HepG2 (cell line): ENCODE results near the gene ELL. TPM values are rescaled to one million over a fixed set of nuclear protein-coding genes. Genes with fewer than 3 reads are reported as not detected.

Experiments used
- ARHGAP35 ChIP-seq: sonication (generic); formaldehyde crosslinking; IDR thresholded peaks from 2 replicates; pipeline ENCODE4 v1.9.0; 2022; ENCODE audit warnings: mild to moderate bottlenecking, inconsistent platforms, moderate library complexity, missing genetic modification reagents, borderline replicate concordance
- BORCS8-MEF2B ChIP-seq: sonication (generic); formaldehyde crosslinking; IDR thresholded peaks from 2 replicates; pipeline ENCODE4 v1.8.0; 2022; ENCODE audit warnings: mild to moderate bottlenecking, missing genetic modification reagents
- HNF4A ChIP-seq: sonication (generic); formaldehyde crosslinking; IDR thresholded peaks from 2 replicates; pipeline ENCODE4 v1.4.0; 2020; ENCODE audit warnings: missing genetic modification reagents
- IRX3 ChIP-seq: sonication (generic); formaldehyde crosslinking; IDR thresholded peaks from 2 replicates; pipeline ENCODE4 v1.8.1; 2023; ENCODE audit warnings: mild to moderate bottlenecking, low read depth, missing genetic modification reagents, borderline replicate concordance
- JUN ChIP-seq: sonication (generic); formaldehyde crosslinking; IDR thresholded peaks from 2 replicates; pipeline ENCODE4 v1.4.0; 2020; ENCODE audit warnings: mild to moderate bottlenecking, missing genetic modification reagents
- KMT2B ChIP-seq: IDR thresholded peaks from 2 replicates; pipeline ENCODE4 v1.6.1; 2016; ENCODE audit warnings: missing genetic modification reagents, missing compliant biosample characterization
- MEIS1 ChIP-seq: sonication (generic); formaldehyde crosslinking; IDR thresholded peaks from 2 replicates; pipeline ENCODE4 v1.9.0; 2021; ENCODE audit warnings: mild to moderate bottlenecking, missing genetic modification reagents, moderate library complexity, borderline replicate concordance
- RNF2 ChIP-seq: fragments of 450-650 bp; conservative IDR thresholded peaks from 2 replicates; pipeline ENCODE4 v1.6.1; 2016; ENCODE audit warnings: low read depth
- ZBTB20 ChIP-seq: sonication (generic); formaldehyde crosslinking; IDR thresholded peaks from 2 replicates; pipeline ENCODE4 v1.8.1; 2023; ENCODE audit warnings: missing genetic modification reagents, low read depth, mild to moderate bottlenecking, borderline replicate concordance
- ZMYM3 ChIP-seq: sonication (generic); formaldehyde crosslinking; IDR thresholded peaks from 2 replicates; pipeline ENCODE4 v1.5.1; 2020; ENCODE audit warnings: mild to moderate bottlenecking, missing genetic modification reagents
- ZNF629 ChIP-seq: sonication (generic); formaldehyde crosslinking; conservative IDR thresholded peaks from 2 replicates; pipeline ENCODE4 v1.5.0; 2020; ENCODE audit warnings: missing genetic modification reagents
- polyA plus RNA-seq, 8 experiments: library from polyadenylated mRNA; depleted of rRNA in 3 of 8; stranded (reverse) in 7 of 8; unstranded in 1 of 8; fragments of >200 nt; fragmentation: Illumina TruSeq in 4 of 8; extraction: Trizol in 4 of 8; gene quantifications; 2 replicates each; pipeline versions ENCODE4 v1.2.1 to v1.2.3, GENCODE V29; 2011 to 2016; ENCODE audit warnings: low read depth in 4 of 8, missing spikeins in 1 of 8, mixed read lengths in 1 of 8; ENCODE audit not compliant: insufficient read depth in 1 of 8
- total RNA-seq, 5 experiments: library from RNA; depleted of rRNA; stranded (reverse); fragments of >200 nt; fragmentation: Illumina TruSeq; extraction: Trizol; gene quantifications; 2 replicates each; pipeline ENCODE4 v1.2.3, GENCODE V29; 2016; ENCODE audit warnings: low read depth in 1 of 5
- TF ChIP-seq, protein P1 (sequence below): sonication (generic); formaldehyde crosslinking; IDR thresholded peaks from 2 replicates; pipeline ENCODE4 v1.5.0; 2020; ENCODE audit warnings: mild to moderate bottlenecking, missing genetic modification reagents
- TF ChIP-seq, protein P2 (sequence below): sonication (generic); formaldehyde crosslinking; IDR thresholded peaks from 2 replicates; pipeline ENCODE4 v1.5.0; 2020; ENCODE audit warnings: mild to moderate bottlenecking, missing genetic modification reagents, moderate library complexity
- TF ChIP-seq, protein P3 (sequence below), 2 experiments: sonication (generic) in 1 of 2; formaldehyde crosslinking in 1 of 2; IDR thresholded peaks; 2 replicates each; pipeline versions ENCODE4 v1.4.0 to v1.6.1; 2016 to 2020; ENCODE audit warnings: borderline replicate concordance in 1 of 2, low read depth in 1 of 2, mild to moderate bottlenecking in 1 of 2, missing genetic modification reagents in 1 of 2
- TF ChIP-seq, protein P4 (sequence below): sonication (generic); formaldehyde crosslinking; IDR thresholded peaks from 2 replicates; pipeline ENCODE4 v1.8.1; 2023; ENCODE audit warnings: mild to moderate bottlenecking, missing genetic modification reagents
- TF ChIP-seq, protein P5 (sequence below): sonication (generic); formaldehyde crosslinking; IDR thresholded peaks from 2 replicates; pipeline ENCODE4 v1.9.0; 2022; ENCODE audit warnings: low read depth, missing genetic modification reagents

Gene ELL
- total and polyA plus RNA-seq, 2 of the 13 experiments (the other 11 are each of a cell fraction or from before 2014, with no cell fraction given) = 3.7 to 5.4 TPM

DNA sequence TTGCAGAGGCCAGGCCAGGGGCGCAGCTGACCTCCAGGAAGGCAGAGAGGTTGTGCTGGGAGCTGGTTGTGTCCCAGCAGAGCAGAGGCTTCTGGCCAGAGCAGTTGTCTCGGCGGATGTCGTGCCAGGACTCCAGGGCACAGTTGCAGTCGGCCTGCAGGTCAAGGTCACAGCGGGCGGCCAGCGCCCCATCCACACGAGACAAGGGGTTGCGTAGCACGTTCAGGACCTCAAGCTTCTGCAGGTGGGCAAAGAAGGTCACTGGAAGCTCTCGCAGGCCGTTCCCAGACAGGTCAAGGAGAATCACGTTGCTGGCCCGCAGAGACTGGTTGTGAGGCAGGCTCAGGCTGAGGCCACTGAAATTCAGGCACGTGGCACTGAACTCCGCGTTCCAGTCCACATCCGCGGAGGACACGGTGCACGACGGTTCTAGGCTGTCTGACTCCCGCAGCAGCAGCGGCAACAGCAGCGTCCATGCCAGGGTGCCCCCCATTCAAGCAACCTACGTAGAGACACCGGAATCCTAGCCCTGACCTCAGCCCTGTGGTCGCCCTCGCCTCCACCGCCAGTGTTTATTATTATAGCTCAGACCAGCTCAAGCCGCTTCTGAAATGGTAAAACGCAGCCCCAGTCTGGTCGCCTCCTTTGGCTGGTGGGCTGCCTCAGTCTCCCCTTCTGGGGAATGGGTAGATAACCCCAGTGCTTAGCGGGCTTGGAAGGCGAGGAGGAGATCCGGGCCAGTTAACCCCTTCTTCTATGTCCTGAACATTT lies 125.2 kb downstream of the ELL start (continued):
- TF ChIP-seq KMT2B (CRISPR knock-in tag) (0 out of 2 replicates have a peak, but pooled peaks have one; percentile 33), ZNF629 (CRISPR knock-in tag) (peak; percentile 96), RNF2 (peak; percentile 72; the same call in 1 of the 2 replicates), IRX3 (CRISPR knock-in tag) (0 out of 2 replicates have a peak, but pooled peaks have one; percentile 44), HNF4A (CRISPR knock-in tag) (peak; percentile 57; the same call in 1 of the 2 replicates), BORCS8-MEF2B (peak; percentile 54; the same call in 1 of the 2 replicates), ZBTB20 (CRISPR knock-in tag) (peak; percentile 22; the same call in 1 of the 2 replicates), ZMYM3 (0 out of 2 replicates have a peak, but pooled peaks have one; percentile 62), ARHGAP35 (CRISPR knock-in tag) (0 out of 2 replicates have a peak, but pooled peaks have one; percentile 38), JUN (CRISPR knock-in tag) (peak; percentile 55; the same call in 1 of the 2 replicates), MEIS1 (CRISPR knock-in tag) (0 out of 2 replicates have a peak, but pooled peaks have one; percentile 40)
- TF ChIP-seq, protein P1, sequence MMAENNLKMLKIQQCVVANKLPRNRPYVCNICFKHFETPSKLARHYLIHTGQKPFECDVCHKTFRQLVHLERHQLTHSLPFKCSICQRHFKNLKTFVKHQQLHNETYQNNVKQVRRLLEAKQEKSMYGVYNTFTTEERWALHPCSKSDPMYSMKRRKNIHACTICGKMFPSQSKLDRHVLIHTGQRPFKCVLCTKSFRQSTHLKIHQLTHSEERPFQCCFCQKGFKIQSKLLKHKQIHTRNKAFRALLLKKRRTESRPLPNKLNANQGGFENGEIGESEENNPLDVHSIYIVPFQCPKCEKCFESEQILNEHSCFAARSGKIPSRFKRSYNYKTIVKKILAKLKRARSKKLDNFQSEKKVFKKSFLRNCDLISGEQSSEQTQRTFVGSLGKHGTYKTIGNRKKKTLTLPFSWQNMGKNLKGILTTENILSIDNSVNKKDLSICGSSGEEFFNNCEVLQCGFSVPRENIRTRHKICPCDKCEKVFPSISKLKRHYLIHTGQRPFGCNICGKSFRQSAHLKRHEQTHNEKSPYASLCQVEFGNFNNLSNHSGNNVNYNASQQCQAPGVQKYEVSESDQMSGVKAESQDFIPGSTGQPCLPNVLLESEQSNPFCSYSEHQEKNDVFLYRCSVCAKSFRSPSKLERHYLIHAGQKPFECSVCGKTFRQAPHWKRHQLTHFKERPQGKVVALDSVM = 0 out of 2 replicates have a peak, but pooled peaks have one; percentile 46
- TF ChIP-seq, protein P2, sequence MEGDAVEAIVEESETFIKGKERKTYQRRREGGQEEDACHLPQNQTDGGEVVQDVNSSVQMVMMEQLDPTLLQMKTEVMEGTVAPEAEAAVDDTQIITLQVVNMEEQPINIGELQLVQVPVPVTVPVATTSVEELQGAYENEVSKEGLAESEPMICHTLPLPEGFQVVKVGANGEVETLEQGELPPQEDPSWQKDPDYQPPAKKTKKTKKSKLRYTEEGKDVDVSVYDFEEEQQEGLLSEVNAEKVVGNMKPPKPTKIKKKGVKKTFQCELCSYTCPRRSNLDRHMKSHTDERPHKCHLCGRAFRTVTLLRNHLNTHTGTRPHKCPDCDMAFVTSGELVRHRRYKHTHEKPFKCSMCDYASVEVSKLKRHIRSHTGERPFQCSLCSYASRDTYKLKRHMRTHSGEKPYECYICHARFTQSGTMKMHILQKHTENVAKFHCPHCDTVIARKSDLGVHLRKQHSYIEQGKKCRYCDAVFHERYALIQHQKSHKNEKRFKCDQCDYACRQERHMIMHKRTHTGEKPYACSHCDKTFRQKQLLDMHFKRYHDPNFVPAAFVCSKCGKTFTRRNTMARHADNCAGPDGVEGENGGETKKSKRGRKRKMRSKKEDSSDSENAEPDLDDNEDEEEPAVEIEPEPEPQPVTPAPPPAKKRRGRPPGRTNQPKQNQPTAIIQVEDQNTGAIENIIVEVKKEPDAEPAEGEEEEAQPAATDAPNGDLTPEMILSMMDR (CRISPR knock-in tag) = no peak
- TF ChIP-seq, protein P3, sequence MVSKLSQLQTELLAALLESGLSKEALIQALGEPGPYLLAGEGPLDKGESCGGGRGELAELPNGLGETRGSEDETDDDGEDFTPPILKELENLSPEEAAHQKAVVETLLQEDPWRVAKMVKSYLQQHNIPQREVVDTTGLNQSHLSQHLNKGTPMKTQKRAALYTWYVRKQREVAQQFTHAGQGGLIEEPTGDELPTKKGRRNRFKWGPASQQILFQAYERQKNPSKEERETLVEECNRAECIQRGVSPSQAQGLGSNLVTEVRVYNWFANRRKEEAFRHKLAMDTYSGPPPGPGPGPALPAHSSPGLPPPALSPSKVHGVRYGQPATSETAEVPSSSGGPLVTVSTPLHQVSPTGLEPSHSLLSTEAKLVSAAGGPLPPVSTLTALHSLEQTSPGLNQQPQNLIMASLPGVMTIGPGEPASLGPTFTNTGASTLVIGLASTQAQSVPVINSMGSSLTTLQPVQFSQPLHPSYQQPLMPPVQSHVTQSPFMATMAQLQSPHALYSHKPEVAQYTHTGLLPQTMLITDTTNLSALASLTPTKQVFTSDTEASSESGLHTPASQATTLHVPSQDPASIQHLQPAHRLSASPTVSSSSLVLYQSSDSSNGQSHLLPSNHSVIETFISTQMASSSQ (IDR thresholded peaks at IDR 0.05; ENCODE audit: low read depth) = no peak
- TF ChIP-seq, protein P3 (CRISPR knock-in tag; IDR thresholded peaks at IDR 0.05; ENCODE audit: borderline replicate concordance) = peak; percentile 49; the same call in 1 of the 2 replicates
- TF ChIP-seq, protein P4, sequence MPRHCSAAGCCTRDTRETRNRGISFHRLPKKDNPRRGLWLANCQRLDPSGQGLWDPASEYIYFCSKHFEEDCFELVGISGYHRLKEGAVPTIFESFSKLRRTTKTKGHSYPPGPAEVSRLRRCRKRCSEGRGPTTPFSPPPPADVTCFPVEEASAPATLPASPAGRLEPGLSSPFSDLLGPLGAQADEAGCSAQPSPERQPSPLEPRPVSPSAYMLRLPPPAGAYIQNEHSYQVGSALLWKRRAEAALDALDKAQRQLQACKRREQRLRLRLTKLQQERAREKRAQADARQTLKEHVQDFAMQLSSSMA (CRISPR knock-in tag) = no peak
- TF ChIP-seq, protein P5, sequence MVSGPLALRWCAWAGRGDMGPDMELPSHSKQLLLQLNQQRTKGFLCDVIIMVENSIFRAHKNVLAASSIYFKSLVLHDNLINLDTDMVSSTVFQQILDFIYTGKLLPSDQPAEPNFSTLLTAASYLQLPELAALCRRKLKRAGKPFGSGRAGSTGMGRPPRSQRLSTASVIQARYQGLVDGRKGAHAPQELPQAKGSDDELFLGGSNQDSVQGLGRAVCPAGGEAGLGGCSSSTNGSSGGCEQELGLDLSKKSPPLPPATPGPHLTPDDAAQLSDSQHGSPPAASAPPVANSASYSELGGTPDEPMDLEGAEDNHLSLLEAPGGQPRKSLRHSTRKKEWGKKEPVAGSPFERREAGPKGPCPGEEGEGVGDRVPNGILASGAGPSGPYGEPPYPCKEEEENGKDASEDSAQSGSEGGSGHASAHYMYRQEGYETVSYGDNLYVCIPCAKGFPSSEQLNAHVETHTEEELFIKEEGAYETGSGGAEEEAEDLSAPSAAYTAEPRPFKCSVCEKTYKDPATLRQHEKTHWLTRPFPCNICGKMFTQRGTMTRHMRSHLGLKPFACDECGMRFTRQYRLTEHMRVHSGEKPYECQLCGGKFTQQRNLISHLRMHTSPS (CRISPR knock-in tag) = peak; percentile 90
